Testis (tissue), 2 donors: ENCODE results near the gene VSX1.

Experiments used
- POLR2A ChIP-seq: fragments of 450-650 bp; IDR thresholded peaks from one replicate; pipeline ENCODE4 v1.6.1; 2017; ENCODE audit warnings: antibody characterized with exemption, mild to moderate bottlenecking, moderate library complexity
- TF ChIP-seq, protein P1 (sequence below), 3 experiments: fragments of 450-650 bp in 2 of 3; fragments of 200-600 bp in 1 of 3; sonication (generic) in 1 of 3; IDR thresholded peaks; one replicate each; pipeline ENCODE4 v1.5.1; 2016 to 2019; ENCODE audit warnings: antibody characterized with exemption in 3 of 3, mild to moderate bottlenecking in 2 of 3, moderate library complexity in 1 of 3

DNA sequence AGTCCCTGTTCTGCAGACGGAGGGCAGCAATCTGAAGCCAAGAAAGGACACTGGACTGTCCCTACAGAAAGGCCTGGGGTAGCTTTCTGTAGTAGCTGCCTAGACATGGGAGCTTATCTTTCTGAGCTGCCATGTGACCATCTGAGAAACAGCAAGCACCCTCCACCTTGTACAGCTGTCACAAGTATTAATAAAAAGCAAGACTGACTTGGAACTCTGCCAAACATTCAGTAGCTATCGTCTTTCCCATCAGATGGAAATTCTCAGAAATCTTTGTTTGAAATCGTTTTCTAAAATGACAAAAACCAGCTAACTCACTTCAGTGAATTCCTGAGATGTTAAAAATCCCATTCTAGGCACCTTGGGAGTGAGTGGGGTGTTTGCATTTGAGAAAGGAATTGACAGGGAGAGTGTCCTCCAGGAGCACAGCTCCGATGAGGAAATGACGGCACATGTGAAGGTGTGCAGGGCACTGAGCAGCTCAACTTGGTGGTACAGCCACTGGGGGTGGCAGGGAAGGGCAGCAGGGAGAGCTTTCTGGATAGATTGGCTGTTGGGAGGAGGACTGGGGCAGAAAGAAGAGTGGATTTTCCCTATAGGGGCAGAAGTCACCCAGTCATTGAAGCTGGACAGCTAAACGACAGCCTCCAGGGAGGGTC lies 48.5 kb downstream of the VSX1 start:
- TF ChIP-seq, protein P1, sequence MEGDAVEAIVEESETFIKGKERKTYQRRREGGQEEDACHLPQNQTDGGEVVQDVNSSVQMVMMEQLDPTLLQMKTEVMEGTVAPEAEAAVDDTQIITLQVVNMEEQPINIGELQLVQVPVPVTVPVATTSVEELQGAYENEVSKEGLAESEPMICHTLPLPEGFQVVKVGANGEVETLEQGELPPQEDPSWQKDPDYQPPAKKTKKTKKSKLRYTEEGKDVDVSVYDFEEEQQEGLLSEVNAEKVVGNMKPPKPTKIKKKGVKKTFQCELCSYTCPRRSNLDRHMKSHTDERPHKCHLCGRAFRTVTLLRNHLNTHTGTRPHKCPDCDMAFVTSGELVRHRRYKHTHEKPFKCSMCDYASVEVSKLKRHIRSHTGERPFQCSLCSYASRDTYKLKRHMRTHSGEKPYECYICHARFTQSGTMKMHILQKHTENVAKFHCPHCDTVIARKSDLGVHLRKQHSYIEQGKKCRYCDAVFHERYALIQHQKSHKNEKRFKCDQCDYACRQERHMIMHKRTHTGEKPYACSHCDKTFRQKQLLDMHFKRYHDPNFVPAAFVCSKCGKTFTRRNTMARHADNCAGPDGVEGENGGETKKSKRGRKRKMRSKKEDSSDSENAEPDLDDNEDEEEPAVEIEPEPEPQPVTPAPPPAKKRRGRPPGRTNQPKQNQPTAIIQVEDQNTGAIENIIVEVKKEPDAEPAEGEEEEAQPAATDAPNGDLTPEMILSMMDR (IDR thresholded peaks at IDR 0.05), result no peak
- TF ChIP-seq POLR2A, result no peak
